Suprapubic skin (tissue), 4 donors: ENCODE data around the gene ADAM20. TPM values are rescaled to one million over a fixed set of nuclear protein-coding genes. Genes with fewer than 3 reads are reported as not detected.

Experiments used
- total RNA-seq, 4 donors: library from RNA; depleted of rRNA; stranded (reverse); fragments of >200 nt; gene quantifications; one replicate each; pipeline ENCODE4 v1.1.0, GENCODE V29; 2016

The ADAM20 gene
- total RNA-seq, 4 donors from 2014 or later: 0.16 to 5.6 (median 0.89) TPM

Other genes with a start within 250 kb of the ADAM20 start
- 10 to 100 TPM in 3 of 4 donors, 1 to 10 TPM in 1; 8.9 to 24.5 (median 20.8) TPM for gene COX16, start 175.3 kb downstream of the ADAM20 start, total RNA-seq
- gene SYNJ2BP, start 117.9 kb downstream of the ADAM20 start, total RNA-seq: 10 to 100 TPM; 10.1 to 25.9 (median 14.9) TPM
- gene ADAM21, start 82.8 kb downstream of the ADAM20 start, total RNA-seq: not detected
- 10 to 100 TPM; 38.1 to 76.0 (median 42.1) TPM for gene MED6, start 65.7 kb upstream of the ADAM20 start, total RNA-seq
- gene TTC9, start 106.9 kb upstream of the ADAM20 start, total RNA-seq: 1 to 10 TPM; 3.6 to 8.7 (median 4.7) TPM